ENCODE data around the gene UPK3A.

The UPK3A gene

GRCh38 chr22:45332001-45332400 lies 47.3 kb downstream of the UPK3A start:
- no peak for DNase-seq

DNA sequence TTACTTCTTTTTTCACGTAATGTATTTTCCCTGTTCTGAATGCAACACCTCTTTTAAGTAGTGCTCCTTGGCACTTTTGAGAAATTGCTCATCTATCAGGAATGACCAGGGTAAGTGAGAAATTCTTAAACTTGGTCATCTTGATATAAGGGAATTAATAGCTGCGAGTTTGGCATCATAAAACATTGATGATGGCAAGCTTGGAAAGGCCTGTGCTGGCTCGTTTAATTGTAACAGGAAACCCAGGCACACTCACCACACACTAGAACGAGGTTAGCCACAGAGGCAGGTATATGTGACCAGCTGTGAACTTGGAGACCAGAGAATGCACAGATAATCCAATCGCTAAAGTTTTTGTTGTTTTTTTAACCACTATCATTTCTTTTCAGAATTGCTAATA lies 49.3 kb downstream of the UPK3A start:
- no peak for DNase-seq

DNA sequence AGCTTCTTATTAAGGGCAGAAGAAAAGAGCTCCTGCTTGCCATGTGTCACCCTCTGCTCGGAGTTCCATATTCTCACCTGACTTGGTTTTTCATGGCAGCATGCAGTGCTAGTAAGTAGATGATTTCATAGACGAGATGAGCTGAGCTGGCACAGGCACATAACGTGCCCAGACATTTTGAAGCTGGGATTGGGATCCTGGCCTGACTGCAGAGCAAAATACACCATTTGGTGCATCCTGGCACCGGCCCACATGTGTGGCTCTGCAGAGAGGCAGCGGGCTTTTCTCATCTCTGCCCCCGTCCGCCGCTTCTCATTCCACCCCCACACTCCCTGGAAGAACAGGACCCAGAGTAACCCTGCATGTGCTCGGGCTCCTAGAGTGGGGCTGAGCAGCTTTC lies 49.8 kb downstream of the UPK3A start:
- no peak for DNase-seq

DNA sequence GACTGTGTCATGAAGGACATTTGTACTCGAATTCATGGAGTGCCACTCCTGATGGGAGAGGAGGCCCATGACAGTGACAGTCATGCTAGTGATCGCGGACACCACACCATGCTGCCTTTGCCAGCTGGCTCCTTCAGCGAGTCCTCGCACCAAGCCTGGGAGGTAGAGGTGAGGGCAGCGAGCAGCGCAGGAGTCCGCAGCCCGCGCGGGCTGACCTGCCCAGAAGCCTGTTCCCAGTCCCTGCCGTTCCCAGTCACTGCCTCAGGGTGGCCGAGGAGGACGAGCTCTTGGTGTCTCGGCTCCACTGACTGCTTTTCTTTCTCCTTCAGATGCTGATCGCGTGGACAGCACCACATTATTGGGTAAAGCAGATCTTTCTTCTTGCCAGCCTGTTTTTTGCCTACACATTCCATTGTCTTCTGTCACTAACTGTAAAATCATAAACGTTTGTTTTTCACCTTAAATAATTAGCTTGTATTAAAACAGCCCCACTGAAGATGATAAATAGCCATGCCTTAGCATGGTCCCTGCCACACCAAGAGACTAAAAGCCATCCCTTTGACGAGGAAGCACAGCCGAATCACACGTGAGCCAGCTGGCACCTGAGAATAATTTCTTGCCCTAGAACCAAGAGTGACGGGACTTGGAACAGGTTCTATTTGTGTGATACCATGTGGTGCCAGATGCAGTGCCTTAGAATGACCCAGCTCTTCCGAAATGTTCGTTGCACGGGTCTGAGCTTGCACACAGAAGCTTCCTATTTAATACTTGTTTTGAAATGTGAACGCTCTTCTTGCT lies 50.5 kb downstream of the UPK3A start:
- DNase-seq: no peak

DNA sequence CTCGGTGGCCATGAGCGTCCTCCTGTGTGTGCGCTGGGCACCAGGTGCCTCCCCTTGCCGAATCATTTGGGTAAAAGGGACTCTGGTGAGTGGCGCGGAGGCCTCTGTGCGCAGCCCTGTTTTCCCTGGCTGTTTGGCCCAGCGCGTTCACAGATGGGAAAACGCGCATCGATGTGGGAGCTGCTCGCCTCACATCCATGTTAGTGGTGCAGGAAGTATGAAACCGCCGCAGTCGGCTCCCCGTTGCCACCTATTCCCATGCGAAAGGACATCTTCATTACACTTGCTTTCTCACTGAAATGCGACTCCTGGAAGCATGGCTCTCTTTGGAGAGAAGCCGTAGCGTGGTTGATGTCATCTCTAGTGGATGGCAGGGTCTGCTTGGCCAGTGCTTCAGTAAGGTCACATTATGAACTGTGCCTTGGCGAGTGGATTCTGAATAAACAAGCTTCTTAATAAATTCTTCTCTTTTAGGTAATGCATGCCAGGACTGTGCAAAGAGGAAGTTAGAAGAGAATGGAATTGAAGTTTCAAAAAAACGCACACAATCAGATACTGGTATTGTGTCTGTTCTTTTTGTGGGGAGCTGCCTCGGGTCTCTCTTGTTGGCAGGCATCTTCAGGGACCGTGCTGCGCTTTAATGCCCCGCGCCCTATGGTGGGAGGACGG lies 51.2 kb downstream of the UPK3A start:
- no peak for DNase-seq

DNA sequence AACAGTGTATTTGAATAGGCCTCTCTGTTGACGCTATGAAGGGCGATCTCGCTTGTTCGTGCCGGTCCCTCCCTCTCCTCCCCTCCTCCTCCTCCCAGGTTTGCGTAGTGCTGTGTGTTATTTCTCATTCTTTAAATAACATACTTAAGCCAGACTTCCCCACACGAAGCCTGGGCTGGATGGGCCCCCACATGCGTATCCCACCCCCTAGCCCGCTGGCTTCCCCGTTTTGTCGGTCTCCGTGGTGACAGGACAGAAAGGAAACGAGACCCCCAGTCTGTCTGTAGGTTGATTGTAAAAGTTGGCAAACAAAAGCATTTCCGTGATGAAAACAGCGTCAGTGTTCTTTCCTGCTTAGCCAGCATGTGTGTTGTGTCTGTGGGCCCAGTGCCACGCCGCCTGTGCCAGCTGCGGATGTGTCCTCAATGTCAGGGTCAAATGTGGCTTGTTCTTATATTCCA lies 52.3 kb downstream of the UPK3A start:
- no peak for DNase-seq

GRCh38 chr22:45337536-45337935 lies 52.8 kb downstream of the UPK3A start:
- no peak for DNase-seq

GRCh38 chr22:45338795-45339194 lies 54.0 kb downstream of the UPK3A start:
- no peak for DNase-seq

DNA sequence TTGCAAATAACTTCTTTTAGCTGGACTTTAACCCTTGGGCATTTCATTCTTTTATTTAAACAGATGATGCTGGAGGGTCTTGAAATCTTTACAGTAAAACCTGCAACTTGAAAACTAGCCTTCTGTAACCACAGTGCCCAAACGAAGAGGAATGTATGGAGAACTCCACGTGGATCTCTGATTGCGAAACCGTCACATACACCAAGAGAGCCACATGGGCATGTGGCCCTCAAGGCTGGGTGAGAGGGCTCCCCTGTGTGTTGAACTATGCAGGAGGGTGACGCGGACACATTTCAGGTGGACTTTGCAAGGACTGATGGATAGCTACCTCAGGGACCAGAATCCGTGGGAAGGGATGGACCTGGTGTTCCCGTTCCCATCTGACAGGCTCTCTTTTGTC lies 55.6 kb downstream of the UPK3A start:
- DNase-seq: no peak

- no peak for DNase-seq
Measured at GRCh38 chr22:45341498-45341897, 56.7 kb downstream of the UPK3A start.

- no peak for DNase-seq
Measured at GRCh38 chr22:45343143-45343542, 58.4 kb downstream of the UPK3A start.

- no peak for DNase-seq
Measured at GRCh38 chr22:45344334-45344733, 59.6 kb downstream of the UPK3A start.
